Choroid plexus epithelial cell (primary cell): Measurements from ENCODE around the gene PRKG1.

Source experiments
- DNase-seq: peaks from one replicate; pipeline ENCODE4 v3.0.0-alpha.2; 2010; ENCODE audit warnings: low read depth
- H3K4me3 ChIP-seq: 2 replicates; pipeline ENCODE4 v1.5.1; 2011; ENCODE audit warnings: low read depth, mild to moderate bottlenecking, control low read depth, low read length, moderate library complexity
- TF ChIP-seq, protein P1 (sequence below): conservative IDR thresholded peaks from 2 replicates; pipeline ENCODE4 v1.5.1; 2011; ENCODE audit warnings: low read depth, mild to moderate bottlenecking, control low read depth, inconsistent platforms, low read length, moderate library complexity

The PRKG1 gene

DNA sequence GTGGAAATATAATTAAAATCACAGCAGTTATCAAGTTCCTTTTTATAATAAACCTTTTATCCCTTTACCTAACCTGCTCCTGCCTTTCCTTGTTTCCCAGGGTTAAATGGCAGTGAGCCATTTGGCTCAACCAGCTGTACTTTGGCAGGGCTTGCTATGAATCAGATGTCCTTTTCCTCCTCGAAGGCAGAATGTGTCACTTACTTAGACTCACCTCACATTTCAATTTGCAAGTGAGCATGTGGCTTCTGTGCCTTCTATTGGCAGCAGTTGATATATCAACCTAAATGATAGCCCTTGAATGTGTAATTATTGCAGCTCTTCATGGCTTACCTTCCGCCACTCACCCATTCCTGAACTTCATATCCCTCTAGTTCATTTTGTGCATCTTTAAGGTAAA lies 323.4 kb downstream of the PRKG1 start:
- TF ChIP-seq, protein P1, sequence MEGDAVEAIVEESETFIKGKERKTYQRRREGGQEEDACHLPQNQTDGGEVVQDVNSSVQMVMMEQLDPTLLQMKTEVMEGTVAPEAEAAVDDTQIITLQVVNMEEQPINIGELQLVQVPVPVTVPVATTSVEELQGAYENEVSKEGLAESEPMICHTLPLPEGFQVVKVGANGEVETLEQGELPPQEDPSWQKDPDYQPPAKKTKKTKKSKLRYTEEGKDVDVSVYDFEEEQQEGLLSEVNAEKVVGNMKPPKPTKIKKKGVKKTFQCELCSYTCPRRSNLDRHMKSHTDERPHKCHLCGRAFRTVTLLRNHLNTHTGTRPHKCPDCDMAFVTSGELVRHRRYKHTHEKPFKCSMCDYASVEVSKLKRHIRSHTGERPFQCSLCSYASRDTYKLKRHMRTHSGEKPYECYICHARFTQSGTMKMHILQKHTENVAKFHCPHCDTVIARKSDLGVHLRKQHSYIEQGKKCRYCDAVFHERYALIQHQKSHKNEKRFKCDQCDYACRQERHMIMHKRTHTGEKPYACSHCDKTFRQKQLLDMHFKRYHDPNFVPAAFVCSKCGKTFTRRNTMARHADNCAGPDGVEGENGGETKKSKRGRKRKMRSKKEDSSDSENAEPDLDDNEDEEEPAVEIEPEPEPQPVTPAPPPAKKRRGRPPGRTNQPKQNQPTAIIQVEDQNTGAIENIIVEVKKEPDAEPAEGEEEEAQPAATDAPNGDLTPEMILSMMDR = no peak
- H3K4me3 ChIP-seq = no peak overlapping the region
- DNase-seq = peak; percentile 56

DNA sequence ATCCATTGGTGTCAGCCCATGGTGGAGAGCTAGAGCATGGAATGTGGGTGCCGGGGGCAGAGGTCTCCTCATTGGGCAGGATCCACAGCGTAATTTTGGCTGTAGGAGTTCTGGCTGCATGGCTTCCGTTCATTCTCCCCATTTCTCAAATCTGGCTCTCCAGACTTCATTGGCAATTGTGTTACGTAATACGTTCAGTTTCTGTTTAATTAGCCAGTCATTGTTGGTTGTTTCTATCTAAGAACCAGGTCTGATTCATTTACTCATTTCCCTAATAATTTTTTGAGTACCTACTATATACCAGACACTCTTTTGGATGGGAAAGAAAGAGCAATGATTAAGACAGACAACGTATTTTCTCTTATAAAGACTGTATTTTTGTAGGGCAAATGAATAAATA lies 325.6 kb downstream of the PRKG1 start:
- TF ChIP-seq, protein P1 = no peak
- no peak overlapping the region for H3K4me3 ChIP-seq
- DNase-seq = no peak

DNA sequence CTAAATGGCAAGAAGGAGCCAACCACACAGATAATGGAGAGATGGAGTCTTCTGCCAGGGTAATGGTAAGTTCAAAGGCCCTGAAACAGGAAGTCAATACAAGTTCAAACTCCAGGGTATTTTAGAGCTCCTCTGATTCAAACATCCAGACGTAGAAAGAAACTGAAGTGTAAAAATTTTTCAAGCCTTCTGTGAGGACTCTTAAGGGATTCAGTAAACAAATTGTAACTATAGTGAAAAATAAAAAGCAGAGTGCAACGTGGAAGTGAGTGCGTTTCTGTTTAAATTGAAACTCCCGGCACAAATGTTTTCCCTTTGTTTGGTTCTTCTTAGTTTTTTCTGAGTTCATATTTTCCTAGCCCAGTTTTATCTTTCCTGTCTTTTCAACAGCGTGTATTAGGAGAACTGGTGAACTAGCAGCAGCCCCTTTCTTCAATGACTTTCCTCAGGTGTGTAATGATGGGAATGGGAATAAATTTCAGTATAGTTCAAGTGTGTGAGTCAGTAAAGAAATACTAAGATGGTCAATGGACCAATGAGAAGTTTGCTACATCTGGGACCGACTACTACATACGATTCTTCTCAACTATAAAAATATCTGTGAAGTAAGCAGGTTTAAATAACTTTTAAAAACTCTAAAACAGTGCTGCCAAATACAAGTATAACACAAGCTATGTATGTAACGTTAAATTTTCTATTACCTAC lies 326.3 kb downstream of the PRKG1 start:
- H3K4me3 ChIP-seq = no peak overlapping the region
- DNase-seq = no peak
- TF ChIP-seq, protein P1 = no peak

DNA sequence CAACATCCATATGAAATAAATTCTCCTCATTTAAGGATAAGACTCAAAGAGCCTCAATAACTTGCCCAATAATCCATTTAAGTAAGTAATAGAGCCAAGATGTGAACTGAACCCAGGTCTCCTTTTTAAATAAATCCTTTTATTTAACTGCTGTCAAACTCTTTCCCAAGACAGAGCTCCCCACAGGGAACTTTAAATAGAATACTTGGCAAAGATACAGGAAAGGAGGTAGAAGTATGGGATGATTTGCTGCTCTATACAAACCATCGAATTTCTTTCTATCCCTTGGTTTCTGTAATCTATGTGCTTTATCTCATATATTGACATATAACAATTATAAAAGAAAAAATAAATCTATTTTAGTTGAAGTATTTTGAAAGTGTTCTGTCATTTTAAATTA lies 329.2 kb downstream of the PRKG1 start:
- no peak overlapping the region for H3K4me3 ChIP-seq
- DNase-seq = no peak
- TF ChIP-seq, protein P1 = no peak

DNA sequence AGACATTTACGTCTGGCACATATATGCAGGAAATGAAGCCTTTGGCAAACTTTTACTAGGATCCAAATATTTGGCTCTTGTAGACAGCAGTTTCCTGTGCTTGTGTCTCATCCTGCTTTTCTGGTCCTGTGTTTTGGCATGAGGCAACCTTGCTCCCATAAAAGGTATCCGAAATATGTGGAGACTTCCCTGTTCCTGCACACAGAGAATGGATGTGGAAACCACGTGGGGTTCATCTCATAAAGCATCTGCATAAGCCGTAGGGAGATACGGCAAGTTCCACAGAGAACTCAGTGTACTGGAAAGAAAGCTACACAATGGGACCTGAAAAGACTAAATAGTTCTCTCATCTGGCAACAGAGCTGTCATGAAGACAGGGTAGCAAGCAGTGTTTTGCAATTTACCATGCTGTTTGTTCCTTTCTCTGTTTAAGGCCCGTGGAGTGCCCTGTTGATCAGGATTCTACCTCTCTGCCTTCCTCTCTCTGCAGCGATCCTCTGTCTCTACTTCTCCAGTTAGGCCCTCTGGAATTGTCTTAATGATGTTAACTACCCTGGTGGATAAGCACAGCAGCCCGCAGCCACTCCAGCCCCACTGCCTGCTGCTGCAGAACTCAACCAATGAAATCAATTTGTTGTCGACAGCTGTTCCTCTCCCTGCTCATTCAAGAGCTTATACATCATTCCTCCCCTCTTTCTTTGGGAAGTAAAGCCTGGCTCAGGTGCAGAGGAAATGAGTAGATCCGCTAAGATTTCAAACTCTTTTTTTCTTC lies 331.5 kb downstream of the PRKG1 start:
- DNase-seq = no peak
- TF ChIP-seq, protein P1 = no peak
- no peak overlapping the region for H3K4me3 ChIP-seq

DNA sequence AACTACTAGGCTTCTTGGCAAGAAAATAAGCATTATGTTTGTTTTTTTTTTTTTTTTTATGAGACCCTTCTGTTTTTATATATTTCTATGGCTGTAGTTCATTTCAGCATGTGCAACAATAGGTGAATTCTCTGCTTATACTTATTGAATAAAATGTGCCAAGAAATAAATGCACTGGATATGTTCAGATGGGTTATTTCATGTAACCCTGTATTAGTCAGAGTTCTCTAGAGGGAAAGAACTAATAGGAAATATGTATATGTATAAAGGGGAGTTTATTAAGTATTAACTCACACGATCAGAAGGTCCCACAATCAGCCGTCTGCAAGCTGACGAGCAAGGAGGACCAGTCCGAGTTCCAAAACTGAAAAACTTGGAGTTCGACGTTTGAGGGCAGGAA lies 332.3 kb downstream of the PRKG1 start:
- DNase-seq = no peak
- no peak overlapping the region for H3K4me3 ChIP-seq
- TF ChIP-seq, protein P1 = no peak
